HG03565 (cell line): ENCODE data around the gene ZNF576.
"Not testable (repeated sequence)": the region's sequence is repeated elsewhere in the genome, so short reads cannot be mapped to it uniquely, and the experiment has no call there.

Experiments used
- ATAC-seq: cut with Tn5 transposase; IDR thresholded peaks from one replicate; pipeline ENCODE4 v1.9.1; 2021; ENCODE audit warnings: mild to moderate bottlenecking, moderate library complexity; ENCODE audit not compliant: unreplicated experiment

ZNF576 gene

DNA sequence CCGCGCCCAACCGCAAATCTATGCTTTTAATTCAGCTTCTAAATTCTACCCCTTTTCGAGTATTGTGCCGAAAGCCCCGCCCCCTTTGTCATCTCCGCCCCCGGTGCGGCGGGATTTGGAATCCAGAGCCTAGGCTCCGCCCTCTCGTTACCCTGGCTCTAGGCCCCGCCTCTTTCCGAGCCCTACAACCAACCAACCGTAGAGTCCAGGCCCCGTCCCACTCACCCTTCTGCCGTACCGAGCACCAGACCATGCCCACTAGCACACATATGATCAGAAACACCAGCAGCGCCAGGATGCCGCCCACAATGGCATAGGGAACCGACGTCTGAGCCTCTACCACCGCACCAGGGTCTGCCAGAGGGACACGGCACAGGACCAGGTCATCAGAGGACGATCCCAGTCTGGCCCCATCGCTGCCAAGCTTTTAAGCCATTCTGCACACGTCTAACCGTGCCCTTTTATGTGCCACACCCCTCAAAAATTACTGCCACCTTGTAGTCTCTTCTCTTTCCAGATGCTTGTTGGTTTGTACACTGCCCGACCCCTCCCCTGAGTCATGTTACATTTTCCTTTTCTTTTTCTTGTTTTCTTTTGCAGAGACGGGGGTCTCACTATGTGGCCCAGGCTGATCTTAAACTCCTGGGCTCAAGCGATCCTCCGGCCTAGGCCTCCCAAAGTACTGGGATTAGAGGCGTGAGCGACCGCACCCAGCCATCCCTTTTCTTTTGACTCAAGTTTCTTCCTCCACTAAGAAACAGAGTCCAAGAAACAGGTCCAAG lies 27.7 kb downstream of the ZNF576 start:
- ATAC-seq: no peak

DNA sequence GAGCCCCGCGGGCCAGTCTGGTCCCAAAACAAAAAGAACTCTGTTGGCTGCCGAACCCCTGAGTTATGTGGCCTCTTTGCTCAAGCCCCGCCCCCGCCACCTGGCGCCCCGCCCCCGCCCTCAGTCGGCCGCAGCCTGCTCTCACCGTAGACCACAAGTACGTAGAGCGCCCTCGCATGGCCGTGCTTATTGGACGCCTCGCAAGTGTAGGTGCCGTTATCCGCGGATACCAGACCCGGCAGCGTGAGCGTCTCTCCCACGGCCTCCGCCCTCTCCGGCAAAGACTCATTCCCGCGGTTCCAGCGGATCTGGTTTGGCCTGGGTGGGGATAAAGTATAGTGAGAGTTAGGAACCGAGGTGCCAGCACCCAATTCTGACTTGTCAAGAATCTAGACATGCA lies 28.5 kb downstream of the ZNF576 start:
- no peak for ATAC-seq

DNA sequence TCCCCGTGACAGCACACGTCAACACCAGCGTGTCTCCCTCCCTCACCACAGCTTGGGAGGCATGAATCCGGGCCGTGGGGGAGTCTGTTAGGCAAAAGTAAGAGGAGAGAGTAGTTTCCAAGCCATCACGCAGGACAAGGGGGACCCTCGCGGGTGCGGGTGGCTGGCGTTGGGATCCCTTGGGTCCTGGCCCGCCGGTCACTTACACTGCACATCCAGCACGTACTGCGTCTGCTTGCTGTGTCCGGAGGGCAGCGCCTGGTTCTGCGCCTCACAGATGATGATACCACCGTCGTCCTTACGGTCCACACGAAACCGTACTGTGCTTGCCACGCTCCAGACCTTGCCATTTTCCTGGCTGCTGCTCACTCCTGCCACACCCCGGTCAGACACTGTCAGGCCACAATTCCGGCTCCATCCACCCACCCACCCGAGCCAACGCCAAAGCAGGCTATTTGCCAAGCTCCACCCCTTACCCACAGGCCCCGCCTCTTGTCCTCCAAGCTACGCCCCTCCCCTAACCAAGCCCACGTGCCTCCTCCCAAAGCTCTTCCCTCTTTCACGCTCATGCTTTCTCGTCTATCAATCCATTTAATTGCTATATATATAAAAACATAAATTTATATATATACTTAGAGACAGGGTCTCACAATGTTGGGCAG lies 29.7 kb downstream of the ZNF576 start:
- ATAC-seq: no peak

- ATAC-seq: no peak
These were observed 30.4 kb downstream of the ZNF576 start for GRCh38 chr19:43626838-43627237.

DNA sequence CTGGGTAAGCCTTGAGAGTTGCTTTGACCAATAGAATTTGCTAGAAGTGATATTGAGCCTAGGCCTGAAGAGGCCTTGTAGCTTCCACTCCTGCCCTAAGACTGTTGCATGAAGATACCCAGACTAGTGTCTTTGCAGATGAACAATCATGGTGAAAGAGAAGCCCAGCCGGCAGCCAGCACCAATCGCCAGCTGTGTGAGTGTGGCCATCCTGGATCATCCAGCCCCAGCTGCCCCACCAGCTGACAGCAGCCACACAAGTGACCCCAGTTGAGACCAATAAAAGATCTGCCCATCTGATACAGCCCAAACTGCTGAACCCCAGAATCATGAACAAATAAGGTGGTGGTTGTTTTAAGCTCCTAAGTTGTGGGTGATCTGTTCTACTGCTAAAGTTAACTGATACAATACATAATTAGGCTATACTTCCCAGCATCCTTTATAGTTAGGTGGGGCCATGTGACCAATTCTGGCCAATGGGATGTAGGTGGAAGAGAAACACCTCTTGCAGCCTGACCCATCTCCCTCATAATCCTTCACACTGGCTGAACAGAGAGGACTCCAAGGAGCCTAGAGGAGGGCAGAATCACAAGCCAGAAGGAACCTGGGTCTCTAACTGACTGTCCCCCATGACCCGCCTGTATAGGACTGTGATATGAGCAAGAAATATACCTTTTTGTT lies 32.4 kb downstream of the ZNF576 start:
- ATAC-seq: no peak

GRCh38 chr19:43631491-43631890 lies 35.1 kb downstream of the ZNF576 start:
- no peak for ATAC-seq

GRCh38 chr19:43633520-43633919 lies 37.1 kb downstream of the ZNF576 start:
- no peak for ATAC-seq

GRCh38 chr19:43634068-43634467 lies 37.7 kb downstream of the ZNF576 start:
- ATAC-seq: no peak

DNA sequence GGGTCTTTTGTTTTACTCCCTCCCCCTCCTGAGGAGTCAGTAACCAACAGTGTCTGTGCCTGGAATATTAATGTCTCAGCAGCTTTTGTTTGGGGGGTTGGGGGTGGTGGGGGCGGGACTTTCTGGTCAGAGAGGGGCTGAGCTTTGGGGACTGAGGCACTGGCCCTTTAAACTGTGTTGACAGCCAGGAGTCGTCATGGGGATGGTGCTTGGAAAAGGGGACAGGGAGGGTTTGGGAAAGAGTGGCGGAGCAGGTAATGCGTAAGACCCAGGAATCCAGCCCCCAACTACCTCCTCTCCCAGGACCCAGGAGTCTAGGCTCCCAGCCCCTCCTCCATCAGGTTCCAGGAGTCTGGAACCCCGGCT lies 38.1 kb downstream of the ZNF576 start:
- ATAC-seq: no peak

GRCh38 chr19:43634872-43635560 lies 38.6 kb downstream of the ZNF576 start:
- no peak for ATAC-seq

DNA sequence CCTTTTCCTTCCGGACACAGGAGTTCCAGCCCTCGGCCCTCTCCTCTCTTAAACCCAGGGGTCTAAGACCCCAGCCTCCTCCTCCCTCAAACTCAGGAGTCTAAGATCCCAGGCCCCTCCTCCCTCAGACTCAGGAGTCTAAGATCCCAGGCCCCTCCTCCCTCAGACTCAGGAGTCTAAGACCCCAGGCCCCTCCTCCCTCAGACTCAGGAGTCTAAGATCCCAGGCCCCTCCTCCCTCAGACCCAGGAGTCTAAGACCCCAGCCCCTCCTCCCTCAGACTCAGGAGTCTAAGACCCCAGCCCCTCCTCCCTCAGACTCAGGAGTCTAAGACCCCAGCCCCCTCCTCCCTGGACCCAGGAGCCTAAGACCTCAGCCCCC lies 39.2 kb downstream of the ZNF576 start:
- ATAC-seq: not testable (repeated sequence)

DNA sequence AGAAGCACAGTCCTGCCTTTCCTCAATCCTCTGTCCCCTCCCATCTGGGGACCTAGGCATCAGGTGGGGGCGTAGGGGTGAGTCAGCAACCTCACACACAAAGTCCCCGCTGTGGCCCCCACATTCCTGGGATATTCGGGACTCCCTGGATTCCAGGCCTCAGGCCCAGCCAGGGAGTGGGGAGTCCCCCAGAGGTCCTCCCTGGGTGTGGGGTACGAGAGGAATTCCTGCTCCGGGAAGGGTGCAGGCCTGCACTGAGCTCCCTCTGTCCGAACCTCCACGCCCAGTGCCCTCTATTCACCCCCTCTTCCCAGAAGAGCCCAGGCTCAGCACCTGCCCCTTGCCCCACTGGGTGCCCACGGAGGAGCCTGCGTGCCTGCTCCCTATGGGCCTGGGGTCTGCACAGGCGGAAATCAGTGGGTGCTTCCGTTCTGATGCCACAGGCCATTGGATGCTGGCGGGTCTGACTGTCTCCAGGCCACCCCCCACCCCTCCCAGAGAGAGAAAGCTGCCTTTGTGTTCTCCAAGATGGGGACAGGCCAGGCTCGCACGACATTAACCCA lies 39.8 kb downstream of the ZNF576 start:
- no peak for ATAC-seq

DNA sequence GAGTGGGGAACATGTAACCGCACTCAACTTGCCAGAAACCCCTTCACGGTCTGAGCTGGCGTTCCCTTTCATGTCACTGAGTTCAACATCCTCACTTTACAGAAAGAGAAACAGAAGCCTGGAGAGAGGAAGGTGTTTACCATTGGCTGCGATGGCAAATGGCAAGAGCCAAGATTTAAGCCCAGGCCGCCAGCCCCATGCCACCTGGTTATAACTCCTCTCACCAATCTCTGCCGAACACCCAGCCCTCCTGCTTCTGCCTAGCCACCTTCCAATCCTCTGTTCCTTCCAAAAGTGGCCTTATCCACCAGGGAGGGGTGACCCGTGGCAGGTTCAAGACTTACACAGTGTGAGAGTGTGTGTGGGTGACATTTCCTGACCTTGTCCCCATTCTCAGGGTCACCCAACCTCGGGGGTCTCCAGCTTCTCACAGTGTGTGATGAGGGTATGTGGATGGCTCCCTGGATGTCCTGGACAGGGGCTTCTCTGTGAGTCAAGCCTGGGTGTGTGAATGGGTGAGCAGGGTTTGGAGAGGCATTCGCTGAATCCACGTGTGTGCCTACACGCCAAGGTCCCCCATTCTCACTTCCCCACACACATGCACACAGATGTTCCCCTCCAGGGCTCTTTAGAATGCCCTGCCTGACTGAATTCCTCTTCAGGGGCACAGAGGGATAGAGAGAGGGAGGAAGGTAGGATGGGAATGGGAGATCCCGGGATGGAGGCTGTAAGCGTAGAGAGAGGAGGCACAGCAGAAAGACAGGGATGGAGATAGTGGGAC lies 42.0 kb downstream of the ZNF576 start:
- ATAC-seq: no peak

- ATAC-seq: no peak
These were observed 42.7 kb downstream of the ZNF576 start for GRCh38 chr19:43638995-43639518.

GRCh38 chr19:43639519-43640423 lies 43.4 kb downstream of the ZNF576 start, which contains the start of gene CADM4:
Gene CADM4, minus strand, starts transcription at chr19:43639850. Its CDS starts 60 bp downstream, at chr19:43639790.
- no peak for ATAC-seq

- ATAC-seq: no peak
These were observed 44.0 kb downstream of the ZNF576 start for GRCh38 chr19:43640424-43640757.

GRCh38 chr19:43641333-43641732 lies 44.9 kb downstream of the ZNF576 start:
- no peak for ATAC-seq

- no peak for ATAC-seq
These were observed 46.1 kb downstream of the ZNF576 start for GRCh38 chr19:43642531-43642930.

GRCh38 chr19:43643326-43643725 lies 46.9 kb downstream of the ZNF576 start:
- no peak for ATAC-seq
